DOHH2 (cell line): Measurements from ENCODE around the gene KYAT1.

ENCODE experiments used
- H3F3A ChIP-seq: fragments of 200-600 bp; sonication (generic), shearing (Covaris generic); 2 replicates; pipeline ENCODE4 v1.6.0; 2016; ENCODE audit warnings: antibody characterized with exemption, mild to moderate bottlenecking; ENCODE audit not compliant: control insufficient read depth, insufficient read depth
- H3K27ac ChIP-seq: fragments of 200-600 bp; sonication (generic); 2 replicates; pipeline ENCODE4 v1.5.1; 2014; ENCODE audit warnings: low read depth, mild to moderate bottlenecking, low read length, moderate library complexity
- H3K27me3 ChIP-seq: fragments of 200-600 bp; sonication (generic); 2 replicates; pipeline ENCODE4 v1.6.1; 2014; ENCODE audit warnings: mild to moderate bottlenecking, low read length, mixed read lengths; ENCODE audit not compliant: control insufficient read depth
- H3K36me3 ChIP-seq: fragments of 200-600 bp; sonication (generic); 2 replicates; pipeline ENCODE4 v1.6.1; 2014; ENCODE audit warnings: mild to moderate bottlenecking, low read length, moderate library complexity, mixed read lengths; ENCODE audit not compliant: control insufficient read depth
- H3K4me1 ChIP-seq: fragments of 200-600 bp; sonication (generic); 2 replicates; pipeline ENCODE4 v1.6.1; 2014; ENCODE audit warnings: mild to moderate bottlenecking, low read length, mixed read lengths; ENCODE audit not compliant: control insufficient read depth
- H3K4me2 ChIP-seq: fragments of 200-600 bp; sonication (generic); 2 replicates; pipeline ENCODE4 v1.6.0; 2014; ENCODE audit warnings: mild to moderate bottlenecking, low read length, moderate library complexity
- H3K4me3 ChIP-seq: fragments of 200-600 bp; sonication (generic); 2 replicates; pipeline ENCODE4 v1.5.1; 2014; ENCODE audit warnings: mild to moderate bottlenecking, low read length, mixed read lengths
- H3K79me2 ChIP-seq: fragments of 200-600 bp; sonication (generic); 2 replicates; pipeline ENCODE4 v1.6.1; 2014; ENCODE audit warnings: mild to moderate bottlenecking, low read length, mixed read lengths; ENCODE audit not compliant: control insufficient read depth
- H3K9me2 ChIP-seq: fragments of 200-600 bp; sonication (generic); replicated peaks from 2 replicates; pipeline ENCODE4 v1.6.1; 2014; ENCODE audit warnings: mild to moderate bottlenecking, low read length, mixed read lengths; ENCODE audit not compliant: control insufficient read depth
- H3K9me3 ChIP-seq: fragments of 200-600 bp; sonication (generic); 2 replicates; pipeline ENCODE4 v1.6.1; 2014; ENCODE audit warnings: antibody characterized with exemption, low read length, mixed read lengths; ENCODE audit not compliant: control insufficient read depth, insufficient read depth
- H4K20me1 ChIP-seq: fragments of 200-600 bp; sonication (generic); 2 replicates; pipeline ENCODE4 v1.6.0; 2014; ENCODE audit warnings: low read depth, mild to moderate bottlenecking, antibody characterized with exemption, low read length, moderate library complexity; ENCODE audit not compliant: control insufficient read depth, insufficient read depth
- CTCF ChIP-seq: fragments of 200-600 bp; sonication (generic); IDR thresholded peaks from one replicate; pipeline ENCODE4 v1.5.1; 2014; ENCODE audit warnings: antibody characterized with exemption, mild to moderate bottlenecking, low read depth, low read length; ENCODE audit not compliant: poor library complexity, severe bottlenecking
- EZH2phosphoT487 ChIP-seq: fragments of 200-600 bp; sonication (generic); IDR thresholded peaks from 2 replicates; pipeline ENCODE4 v1.6.1; 2017; ENCODE audit warnings: borderline replicate concordance, mild to moderate bottlenecking, antibody characterized with exemption, low read length, moderate library complexity, mixed read lengths

The KYAT1 gene

GRCh38 chr9:128913995-128914772 lies 32.4 kb upstream of the KYAT1 start:
- H3K4me2 ChIP-seq, result no peak overlapping the region
- no peaks in the 10 kb centered on the region for H3K4me1 ChIP-seq
- peaks cover 12% of the 10 kb centered on the region; the same call in 1 of the 2 replicates for H3K79me2 ChIP-seq
- no peaks in the 10 kb centered on the region for H4K20me1 ChIP-seq
- peaks cover 23% of the 10 kb centered on the region for H3K36me3 ChIP-seq
- H3K9me3 ChIP-seq, result no peaks in the 10 kb centered on the region
- TF ChIP-seq CTCF (no peak), EZH2phosphoT487 (no peak)
- no peak overlapping the region for H3K27ac ChIP-seq
- no peaks in the 10 kb centered on the region for H3K27me3 ChIP-seq
- no peak overlapping the region for H3K4me3 ChIP-seq
- no peaks in the 10 kb centered on the region for H3K9me2 ChIP-seq
- 0 out of 2 replicates have a peak, but pooled peaks cover 2% of the 10 kb centered on the region for H3F3A ChIP-seq

GRCh38 chr9:128913048-128913900 lies 31.5 kb upstream of the KYAT1 start:
- Histone ChIP-seq H3K79me2 (peaks cover 12% of the 10 kb centered on the region; the same call in 1 of the 2 replicates), H3K4me2 (no peak overlapping the region), H3K4me1 (no peaks in the 10 kb centered on the region), H3K4me3 (no peak overlapping the region), H3K27me3 (no peaks in the 10 kb centered on the region), H3K9me2 (no peaks in the 10 kb centered on the region), H3K27ac (no peak overlapping the region), H3K36me3 (peaks cover 32% of the 10 kb centered on the region), H3K9me3 (no peaks in the 10 kb centered on the region), H4K20me1 (no peaks in the 10 kb centered on the region), H3F3A (0 out of 2 replicates have a peak, but pooled peaks cover 2% of the 10 kb centered on the region)
- TF ChIP-seq CTCF, result no peak
- no peak for TF ChIP-seq EZH2phosphoT487

- no peak overlapping the region for H3K27ac ChIP-seq
- H3K79me2 ChIP-seq, result peaks cover 12% of the 10 kb centered on the region; the same call in 1 of the 2 replicates
- no peak overlapping the region for H3K4me2 ChIP-seq
- TF ChIP-seq CTCF (no peak), EZH2phosphoT487 (no peak)
- no peaks in the 10 kb centered on the region for H3K27me3 ChIP-seq
- H3K4me3 ChIP-seq, result no peak overlapping the region
- peaks cover 33% of the 10 kb centered on the region for H3K36me3 ChIP-seq
- no peaks in the 10 kb centered on the region for H3K9me2 ChIP-seq
- no peaks in the 10 kb centered on the region for H3K9me3 ChIP-seq
- H4K20me1 ChIP-seq, result no peaks in the 10 kb centered on the region
- H3F3A ChIP-seq, result 0 out of 2 replicates have a peak, but pooled peaks cover 2% of the 10 kb centered on the region
- H3K4me1 ChIP-seq, result no peaks in the 10 kb centered on the region
These were observed 30.6 kb upstream of the KYAT1 start for GRCh38 chr9:128912270-128912853.
